Heart left ventricle (tissue), 13 donors: ENCODE data around the gene VPS39.

ENCODE experiments used
- POLR2A ChIP-seq, 2 donors: fragments of 450-650 bp; IDR thresholded peaks; one replicate each; pipeline ENCODE4 v1.6.1; 2017; ENCODE audit warnings: antibody characterized with exemption in 2 of 2, mild to moderate bottlenecking in 2 of 2, moderate library complexity in 2 of 2
- TF ChIP-seq, protein P1 (sequence below), 12 donors: fragments of 200-600 bp; sonication (generic) in 4 of 12; IDR thresholded peaks; one replicate each; pipeline versions ENCODE4 v1.5.0 to v1.8.0; 2018 to 2022; ENCODE audit warnings: antibody characterized with exemption in 12 of 12, mild to moderate bottlenecking in 5 of 12
- donor health status: ischemic (EF 13 %, LVEDD 7.1; RV severe dilation, severe dysfunction).
- donor health status: DM: no; HTN: yes; CAD: no.
- donor health status: DM: no; HTN: no; CAD: no.
- donor health status: ischemic (EF 25% LVEDD 6.9; RV normal size, moderate dysfunction).
- donor health status: ischemic (EF 25% LVEDD 5.7; RV mildly dilated, moderate dysfunction).
- donor health status: ischemic (EF 35%, LVEDD 5.7; RV mildly dilated, moderate dysfunction).
- donor health status: nonischemic (EF 11% LVEDD 7.7; RV severe dilation, severe dysfunction).
- donor health status: DM: yes; HTN: yes; CAD: no.
- donor health status: PGD.
- donor health status: ischemic (EF 29% LVEDD 5.4; RV normal size, mild dysfunction).
- donor health status: nonischemic (EF 23%, LVEDD 6.1; RV moderate dilation, normal function).

DNA sequence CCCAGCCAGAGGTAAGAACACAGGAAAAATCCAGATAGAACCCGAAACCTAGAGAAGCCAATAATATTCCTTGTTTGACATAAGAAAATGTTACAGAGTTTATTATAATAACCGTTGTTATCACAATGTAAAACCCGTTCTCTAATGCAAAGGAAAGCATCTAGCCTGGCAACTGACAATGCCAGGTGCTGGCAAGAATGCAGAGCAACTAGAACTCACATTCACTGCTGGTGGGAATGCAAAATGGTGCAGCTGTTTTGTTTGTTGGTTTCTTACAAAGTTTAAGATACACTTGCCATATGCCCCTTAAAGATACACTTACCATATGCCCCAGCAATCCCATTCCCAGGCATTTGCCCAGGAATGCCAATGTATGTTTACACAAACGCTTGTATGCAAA lies 23.4 kb downstream of the VPS39 start:
- TF ChIP-seq POLR2A (IDR thresholded peaks at IDR 0.05) = no peak
- TF ChIP-seq, protein P1, sequence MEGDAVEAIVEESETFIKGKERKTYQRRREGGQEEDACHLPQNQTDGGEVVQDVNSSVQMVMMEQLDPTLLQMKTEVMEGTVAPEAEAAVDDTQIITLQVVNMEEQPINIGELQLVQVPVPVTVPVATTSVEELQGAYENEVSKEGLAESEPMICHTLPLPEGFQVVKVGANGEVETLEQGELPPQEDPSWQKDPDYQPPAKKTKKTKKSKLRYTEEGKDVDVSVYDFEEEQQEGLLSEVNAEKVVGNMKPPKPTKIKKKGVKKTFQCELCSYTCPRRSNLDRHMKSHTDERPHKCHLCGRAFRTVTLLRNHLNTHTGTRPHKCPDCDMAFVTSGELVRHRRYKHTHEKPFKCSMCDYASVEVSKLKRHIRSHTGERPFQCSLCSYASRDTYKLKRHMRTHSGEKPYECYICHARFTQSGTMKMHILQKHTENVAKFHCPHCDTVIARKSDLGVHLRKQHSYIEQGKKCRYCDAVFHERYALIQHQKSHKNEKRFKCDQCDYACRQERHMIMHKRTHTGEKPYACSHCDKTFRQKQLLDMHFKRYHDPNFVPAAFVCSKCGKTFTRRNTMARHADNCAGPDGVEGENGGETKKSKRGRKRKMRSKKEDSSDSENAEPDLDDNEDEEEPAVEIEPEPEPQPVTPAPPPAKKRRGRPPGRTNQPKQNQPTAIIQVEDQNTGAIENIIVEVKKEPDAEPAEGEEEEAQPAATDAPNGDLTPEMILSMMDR (IDR thresholded peaks at IDR 0.05) = no peak
